BJ (cell line): ENCODE measurements around the gene CPLX3. TPM values are rescaled to one million over a fixed set of nuclear protein-coding genes. Genes with fewer than 3 reads are reported as not detected.

ENCODE experiments used
- CTCF ChIA-PET: fragments of 350-600 bp; formaldehyde crosslinking; extraction: SDS; loops from one replicate; lab custom pipeline; 2021; ENCODE audit warnings: antibody characterized with exemption, inconsistent platforms; lab: Yijun Ruan, JAX
- POLR2A ChIA-PET: fragments of 300-600 bp; sonication (Branson Sonifier 250); formaldehyde crosslinking; extraction: SDS; loops from one replicate; lab custom pipeline; 2021; ENCODE audit warnings: antibody characterized with exemption; lab: Charles Lee
- DNase-seq: peaks from one replicate; pipeline ENCODE4 v3.0.0-alpha.2; 2011; ENCODE audit warnings: low read depth
- H3K27me3 ChIP-seq: 2 replicates; pipeline ENCODE4 v1.6.0; 2011; ENCODE audit warnings: low read length; ENCODE audit not compliant: control insufficient read depth, insufficient read depth
- H3K36me3 ChIP-seq: 2 replicates; pipeline ENCODE4 v1.5.1; 2011; ENCODE audit warnings: low read length; ENCODE audit not compliant: control insufficient read depth, insufficient read depth
- H3K4me3 ChIP-seq: 2 replicates; pipeline ENCODE4 v1.5.1; 2011; ENCODE audit warnings: low read depth, mild to moderate bottlenecking, control low read depth, low read length
- CTCF ChIP-seq: IDR thresholded peaks from 2 replicates; pipeline ENCODE4 v1.5.1; 2011; ENCODE audit warnings: low read depth, mild to moderate bottlenecking, control low read depth, inconsistent platforms, low read length, moderate library complexity; ENCODE audit not compliant: insufficient read depth
- polyA plus RNA-seq: library from polyadenylated mRNA; depleted of rRNA; stranded (reverse); fragments of >200 nt; gene quantifications from 2 replicates; pipeline ENCODE4 v1.2.3, GENCODE V29; 2011

The CPLX3 gene
- polyA plus RNA-seq, 1 experiment = not detected

GRCh38 chr15:74858369-74858740, 31.9 kb downstream of the CPLX3 start:
- no peaks in the 10 kb centered on the region for H3K27me3 ChIP-seq
- CTCF ChIA-PET = interaction anchor here (0.9 to 2.2 kb wide), 4 partner anchors 11 to 15 kb away, joined by 3 to 10 read pairs (median 4); partner anchors contain the start of gene ULK3
- peaks cover 6% of the 10 kb centered on the region; the same call in 1 of the 2 replicates for H3K36me3 ChIP-seq
- TF ChIP-seq CTCF = no peak
- DNase-seq = no peak
- POLR2A ChIA-PET = no interaction called here
- no peak overlapping the region for H3K4me3 ChIP-seq

- Histone ChIP-seq H3K27me3 (no peaks in the 10 kb centered on the region), H3K4me3 (no peak overlapping the region), H3K36me3 (peaks cover 3% of the 10 kb centered on the region)
- CTCF ChIA-PET = interaction anchor here (0.6 kb wide), 1 partner anchor 20 kb away, joined by 3 read pairs; no protein-coding TSS in a partner anchor
- POLR2A ChIA-PET = no interaction called here
- no peak for TF ChIP-seq CTCF
- no peak for DNase-seq
These were observed 37.0 kb downstream of the CPLX3 start for GRCh38 chr15:74863239-74864056.

GRCh38 chr15:74864296-74864695, 37.9 kb downstream of the CPLX3 start:
- H3K36me3 ChIP-seq = peaks cover 3% of the 10 kb centered on the region; the same call in 1 of the 2 replicates
- H3K27me3 ChIP-seq = no peaks in the 10 kb centered on the region
- H3K4me3 ChIP-seq = no peak overlapping the region
- no peak for TF ChIP-seq CTCF
- ChIA-PET POLR2A (no interaction called here), CTCF (no interaction called here)
- no peak for DNase-seq

GRCh38 chr15:74865316-74865715, 38.9 kb downstream of the CPLX3 start:
- no peaks in the 10 kb centered on the region for H3K27me3 ChIP-seq
- no peak for TF ChIP-seq CTCF
- ChIA-PET CTCF (no interaction called here), POLR2A (no interaction called here)
- no peak overlapping the region for H3K4me3 ChIP-seq
- no peak for DNase-seq
- H3K36me3 ChIP-seq = peaks cover 3% of the 10 kb centered on the region; the same call in 1 of the 2 replicates

- CTCF ChIA-PET = no interaction called here
- POLR2A ChIA-PET = no interaction called here
- no peak for DNase-seq
- Histone ChIP-seq H3K4me3 (no peak overlapping the region), H3K36me3 (peaks cover 3% of the 10 kb centered on the region; the same call in 1 of the 2 replicates), H3K27me3 (no peaks in the 10 kb centered on the region)
- TF ChIP-seq CTCF = no peak
These were observed 39.7 kb downstream of the CPLX3 start for GRCh38 chr15:74866090-74866489.
